ENCODE data around the gene TTLL11.

Gene TTLL11

DNA sequence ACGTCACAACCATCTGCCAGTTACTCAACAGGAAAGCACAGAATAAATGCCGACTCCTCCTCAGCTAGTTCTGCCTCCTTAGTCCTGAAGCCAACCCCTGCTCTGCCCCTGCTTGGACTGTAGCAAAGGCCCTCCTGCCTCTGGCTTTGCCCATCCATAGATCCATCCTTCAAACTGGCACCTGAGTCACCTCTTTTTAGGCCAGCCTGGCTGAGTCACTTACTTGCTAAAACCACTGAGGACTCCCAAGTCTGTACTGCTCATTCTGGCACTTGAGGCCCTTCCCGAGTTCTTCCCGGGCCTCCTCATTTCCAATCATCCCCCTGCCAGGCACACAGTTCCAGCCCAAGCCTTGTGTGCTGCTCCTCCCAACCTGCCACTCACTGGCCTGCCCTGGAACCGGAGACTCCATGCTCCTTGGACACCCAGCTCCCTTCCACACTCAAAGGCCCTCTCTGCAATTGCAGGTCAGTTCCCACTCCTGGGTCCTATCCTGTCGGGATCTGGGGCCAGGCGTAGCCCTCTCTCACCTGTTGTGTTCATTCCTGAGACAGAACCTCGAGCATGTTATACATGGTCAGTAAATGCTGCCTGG is 221.6 kb downstream of the TTLL11 start:
- no peak for DNase-seq

DNA sequence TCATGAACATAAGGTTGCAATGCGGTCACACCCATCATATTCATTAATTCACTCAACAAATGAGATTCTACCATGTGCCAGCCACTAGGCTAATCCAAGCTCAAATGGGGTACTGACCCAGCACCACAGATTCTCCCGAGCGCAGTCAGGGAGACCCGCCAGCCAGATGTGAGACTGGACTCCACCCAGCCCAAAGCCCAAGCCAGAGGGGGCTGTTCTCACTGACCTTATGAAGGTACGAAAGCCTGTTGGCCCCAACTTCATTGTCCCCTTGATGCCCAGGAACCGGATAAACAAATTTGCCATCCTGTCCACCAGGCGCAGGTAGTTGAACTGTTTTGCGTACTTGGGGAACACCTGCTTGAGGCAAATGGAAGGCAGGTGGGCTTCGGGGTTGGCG is 222.8 kb downstream of the TTLL11 start:
- DNase-seq: no peak

DNA sequence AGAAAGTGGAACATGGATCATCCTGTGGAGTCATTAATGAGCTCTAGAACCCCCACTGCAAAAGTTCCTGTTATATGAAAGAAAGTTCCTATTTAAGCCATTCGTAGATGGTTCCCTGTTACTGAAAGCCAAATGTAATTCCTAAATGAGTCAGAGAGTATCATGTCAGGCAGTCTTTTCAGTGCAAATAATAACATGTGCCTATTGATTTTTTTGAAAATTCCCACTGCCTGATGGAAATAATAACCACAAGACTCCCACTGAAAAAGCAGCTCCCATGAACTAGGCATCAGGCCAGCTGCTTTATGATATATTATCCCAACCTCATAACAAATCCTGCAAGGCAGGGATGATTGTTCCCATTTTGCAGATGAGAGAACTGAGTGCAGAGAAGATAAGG is 224.5 kb downstream of the TTLL11 start:
- no peak for DNase-seq

DNA sequence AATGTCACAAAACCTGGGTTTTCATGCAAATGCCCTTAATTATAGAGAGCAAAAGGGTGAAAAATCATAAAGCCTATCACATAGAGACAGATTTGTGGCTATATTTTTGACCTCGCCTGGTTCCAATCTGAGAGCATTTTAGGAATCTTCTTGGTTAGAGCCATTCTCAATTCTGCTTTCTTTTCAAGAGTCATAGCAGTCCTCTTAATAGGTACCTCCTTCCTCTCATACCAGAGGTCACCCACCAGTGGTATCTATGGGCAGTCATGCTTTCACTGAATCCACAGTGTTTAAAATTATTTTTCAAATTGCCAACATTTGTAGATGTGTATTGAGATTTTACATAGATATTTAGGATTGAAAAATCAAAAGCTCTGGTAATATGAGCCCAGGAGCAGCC is 226.2 kb downstream of the TTLL11 start:
- DNase-seq: no peak

DNA sequence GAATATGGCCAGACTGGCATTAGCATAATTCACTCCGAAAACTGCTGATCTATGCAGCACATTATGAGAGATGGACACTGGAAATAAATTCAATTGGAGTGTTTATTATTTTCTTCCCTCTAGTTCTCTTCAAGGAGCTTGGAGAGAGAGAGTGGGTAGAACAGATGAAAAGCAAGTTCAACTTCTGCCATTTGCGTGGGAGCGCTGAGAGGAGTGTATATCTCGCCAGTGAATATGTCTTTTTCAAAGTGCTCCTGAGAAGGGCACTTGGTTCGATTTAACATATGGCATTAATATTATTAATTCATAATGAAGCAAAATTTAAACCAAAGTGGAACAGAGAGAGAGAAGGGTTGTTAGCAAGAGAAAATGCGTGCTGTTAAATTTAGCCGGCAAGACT is 227.2 kb downstream of the TTLL11 start:
- DNase-seq: no peak

DNA sequence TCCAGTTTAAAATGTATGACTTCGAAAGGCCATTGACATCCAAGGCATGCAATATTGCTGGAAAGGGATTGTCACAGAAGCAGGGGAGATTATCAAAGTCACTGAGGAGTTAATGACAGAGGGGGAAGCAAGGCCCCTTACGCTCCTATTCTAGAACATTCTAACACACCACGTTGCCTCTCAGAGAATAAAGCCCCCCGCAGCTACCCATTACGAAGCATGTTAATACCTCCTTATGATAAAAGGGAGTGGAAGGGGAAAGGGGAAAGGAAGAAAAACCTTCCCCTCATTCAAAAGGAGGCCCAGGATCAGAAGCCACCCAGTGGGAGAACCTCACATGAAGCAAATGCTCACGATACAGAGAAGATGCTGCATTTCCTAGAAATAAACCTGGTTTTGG is 228.0 kb downstream of the TTLL11 start:
- no peak for DNase-seq

DNA sequence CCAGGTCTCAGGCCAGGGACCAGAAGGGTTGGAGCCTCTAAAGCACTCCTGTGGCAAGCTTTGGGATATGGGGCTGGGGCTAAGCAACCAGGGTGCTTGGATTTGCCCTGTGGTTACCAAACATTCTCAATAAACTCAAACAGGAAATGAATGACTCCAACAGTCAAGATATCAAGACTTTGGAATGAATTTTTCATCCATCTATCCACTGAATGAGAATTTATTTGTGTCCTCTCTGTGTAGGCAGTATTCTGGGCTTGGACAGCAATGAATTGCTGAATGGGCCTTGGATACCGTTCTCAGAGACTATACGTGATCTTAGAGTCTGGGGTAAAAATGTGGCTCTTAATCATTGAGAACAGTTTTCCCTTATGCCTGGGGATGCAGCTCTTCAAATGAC is 229.2 kb downstream of the TTLL11 start:
- DNase-seq: no peak

DNA sequence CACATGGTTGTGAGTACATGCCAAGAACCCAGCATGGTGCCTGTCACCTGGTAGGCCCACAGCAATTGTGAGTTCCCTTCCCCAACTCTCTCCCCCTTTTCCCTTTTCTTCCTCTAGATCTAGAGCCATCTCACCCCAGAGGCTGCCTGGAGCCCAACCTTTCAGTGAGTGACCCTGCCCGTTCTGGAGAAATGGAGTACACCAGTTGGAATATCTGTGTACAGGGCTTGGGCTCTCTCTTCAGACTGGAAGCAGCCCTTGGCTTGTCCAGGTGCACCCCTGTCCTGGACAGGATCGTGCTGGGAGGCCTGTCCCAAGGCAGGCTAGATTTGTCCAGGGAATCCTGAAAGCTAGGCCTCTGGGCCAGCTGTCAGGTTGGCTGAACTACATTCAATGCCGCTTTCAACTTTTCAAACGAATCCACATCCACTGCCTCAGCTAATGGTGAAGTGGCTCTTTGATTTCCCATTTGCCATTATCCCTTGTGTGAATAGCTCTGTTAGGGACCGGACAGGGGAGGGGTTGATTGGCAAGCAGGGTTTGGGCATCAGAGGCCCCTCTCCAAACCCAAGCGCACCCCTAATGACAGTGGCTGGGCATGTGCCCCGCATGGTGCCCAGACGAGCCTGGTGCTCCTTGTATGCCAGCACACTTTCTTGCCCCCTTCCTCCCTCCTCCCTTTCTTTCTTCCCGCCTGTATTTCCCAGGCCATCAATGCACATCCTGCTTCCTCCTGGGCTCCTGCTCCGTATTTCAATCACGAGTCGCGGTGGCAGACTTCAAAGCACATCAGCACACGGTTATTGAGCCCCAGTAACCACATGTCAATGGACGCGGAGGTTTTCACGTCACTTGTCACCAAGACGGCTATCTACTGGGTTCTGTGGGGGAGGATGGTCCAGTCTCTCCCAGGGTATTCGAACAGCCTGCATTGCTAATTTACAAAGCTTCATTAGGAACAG is 230.5 kb downstream of the TTLL11 start:
- DNase-seq: no peak

DNA sequence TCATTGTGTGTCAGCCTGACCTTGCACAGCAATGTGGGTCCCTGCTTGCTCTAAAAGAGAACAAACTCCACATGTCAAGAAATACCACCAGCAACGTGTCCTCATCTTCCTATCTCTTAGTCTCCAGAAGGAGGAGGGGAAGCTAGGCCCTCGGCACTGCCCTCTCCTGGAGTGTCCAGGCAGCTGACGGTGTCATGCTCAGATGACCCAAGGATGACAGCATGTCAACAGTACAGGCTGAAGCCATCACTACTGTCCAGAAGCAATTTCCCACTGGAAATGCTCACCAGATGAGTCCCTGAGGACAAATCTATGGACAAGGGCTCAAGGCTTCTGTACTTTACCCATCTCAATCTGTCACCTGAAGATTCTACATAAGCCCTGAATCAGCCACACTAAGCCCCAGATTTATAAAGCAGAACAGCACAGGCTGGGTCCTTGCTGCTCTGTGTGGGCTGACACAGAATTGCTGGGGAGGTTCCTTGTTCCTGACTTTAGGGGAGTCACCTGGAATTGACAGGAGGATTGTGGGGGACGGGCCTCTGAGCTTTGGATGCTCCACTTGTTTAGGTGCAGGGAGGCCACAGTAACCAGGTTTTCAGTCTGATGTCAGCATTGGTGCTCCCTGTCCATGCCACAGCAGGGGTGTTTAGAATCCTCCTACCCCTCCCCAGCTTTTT is 231.5 kb downstream of the TTLL11 start:
- no peak for DNase-seq

DNA sequence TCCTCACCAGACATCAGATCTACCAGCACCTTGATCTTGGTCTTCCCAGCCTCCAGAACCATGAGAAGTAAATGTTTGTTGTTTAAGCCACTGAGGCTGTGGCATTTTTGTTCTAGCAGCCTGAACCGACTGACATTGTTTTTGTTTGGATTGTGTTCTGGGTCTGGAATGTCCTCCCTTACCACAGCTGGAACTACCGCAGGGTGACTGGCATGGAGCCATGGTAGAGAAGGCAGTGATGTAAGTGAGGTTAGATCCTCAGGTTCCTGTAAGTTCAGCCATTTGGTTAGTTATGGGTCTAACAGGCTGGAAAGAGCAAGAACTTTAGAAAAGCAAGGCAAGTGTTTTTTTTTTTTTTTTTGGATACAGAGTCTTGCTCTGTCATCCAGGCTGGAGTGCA is 232.4 kb downstream of the TTLL11 start:
- no peak for DNase-seq

DNA sequence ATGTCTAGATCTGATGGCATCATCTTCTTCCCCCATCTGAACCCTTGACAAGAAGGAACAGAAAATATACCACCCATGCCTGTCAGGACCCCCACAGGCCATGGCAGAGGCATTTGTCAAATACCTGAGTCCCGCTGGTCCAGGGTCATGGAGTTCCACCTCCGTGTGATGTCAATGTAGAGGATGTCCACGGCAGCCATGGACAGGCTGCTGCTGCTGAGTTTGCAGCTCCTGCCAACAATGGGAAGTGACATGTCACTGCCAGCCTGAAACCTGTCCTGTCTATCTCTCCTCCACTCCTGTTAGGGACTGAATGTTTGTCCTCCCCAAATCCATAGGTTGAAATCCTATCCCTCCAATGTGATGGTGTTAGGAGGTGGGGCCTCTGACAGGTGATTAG is 232.9 kb downstream of the TTLL11 start:
- no peak for DNase-seq

DNA sequence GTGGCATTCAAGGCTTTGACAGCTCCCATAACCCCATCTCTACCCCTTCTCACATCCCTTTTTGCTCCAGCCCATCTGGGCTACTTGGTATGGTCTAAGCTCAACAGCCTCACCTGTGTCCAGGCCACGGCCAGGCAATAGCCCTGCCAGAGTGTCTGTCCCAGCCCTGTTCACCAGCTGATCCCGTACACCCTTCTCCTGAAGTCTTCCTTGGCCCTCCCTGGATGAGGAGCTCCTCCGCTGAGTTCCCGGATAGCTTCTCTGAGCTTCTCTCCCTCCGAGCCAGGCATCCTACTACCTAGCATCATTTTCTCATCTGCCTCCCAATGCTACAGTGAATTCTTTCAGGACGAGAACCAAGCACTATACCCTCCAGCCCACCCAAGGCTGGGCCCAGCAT is 233.5 kb downstream of the TTLL11 start:
- no peak for DNase-seq

DNA sequence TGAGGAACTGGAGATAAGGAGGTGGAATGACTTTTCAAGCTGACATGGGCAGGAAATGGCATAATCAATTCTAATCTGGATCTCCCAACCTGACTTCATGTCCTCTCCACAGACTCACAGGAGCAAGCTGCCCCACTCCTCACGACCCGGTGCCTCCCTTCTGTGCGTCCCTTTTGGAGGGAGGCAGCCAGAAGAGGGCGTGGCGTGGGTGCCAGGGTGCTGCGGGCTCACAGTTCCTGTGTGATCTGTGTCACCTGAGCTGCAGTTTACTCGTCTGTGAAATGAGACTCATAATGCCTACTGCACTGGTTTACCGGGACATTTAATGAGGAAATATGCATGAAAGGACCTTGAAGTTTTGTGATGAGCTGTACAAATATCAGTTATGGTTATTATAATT is 234.3 kb downstream of the TTLL11 start:
- DNase-seq: no peak

DNA sequence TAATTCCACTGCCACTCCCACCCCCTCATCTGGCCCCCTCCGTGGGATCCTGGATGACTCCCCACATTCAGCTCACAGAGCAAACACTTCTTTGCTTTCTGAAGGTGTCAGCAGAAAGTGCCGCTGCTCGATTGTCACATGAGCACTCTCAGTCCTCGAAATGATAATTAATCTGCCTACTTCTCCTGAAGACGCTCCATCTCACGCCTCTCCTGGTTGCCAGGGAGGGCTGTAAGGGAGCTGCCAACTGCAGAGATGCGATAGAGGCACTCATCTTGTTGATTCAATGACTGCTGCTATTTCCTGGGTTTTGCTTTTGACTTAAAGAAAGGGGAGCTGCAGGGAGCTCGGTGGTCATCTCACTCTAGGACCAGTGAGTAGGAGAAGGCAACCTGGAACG is 235.2 kb downstream of the TTLL11 start:
- DNase-seq: no peak

DNA sequence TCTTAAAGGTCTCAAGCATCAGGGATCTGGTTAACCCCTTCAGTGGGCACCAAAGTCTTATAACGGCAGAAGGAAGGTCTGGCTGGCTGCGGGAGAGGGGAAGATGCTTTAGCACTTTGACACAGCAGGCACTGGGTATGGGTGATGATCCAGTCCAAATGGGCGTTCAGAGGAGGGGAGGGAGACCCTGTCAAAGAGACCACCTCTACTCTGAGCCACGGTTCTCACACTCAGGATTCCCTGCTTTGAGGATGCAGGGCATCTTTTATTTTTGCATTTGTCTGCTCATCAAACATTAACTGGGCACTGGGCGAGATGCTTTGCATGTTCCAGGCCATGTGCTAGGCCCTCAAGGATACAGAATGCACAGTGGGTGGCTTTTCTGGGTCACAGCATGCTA is 237.6 kb downstream of the TTLL11 start:
- no peak for DNase-seq

DNA sequence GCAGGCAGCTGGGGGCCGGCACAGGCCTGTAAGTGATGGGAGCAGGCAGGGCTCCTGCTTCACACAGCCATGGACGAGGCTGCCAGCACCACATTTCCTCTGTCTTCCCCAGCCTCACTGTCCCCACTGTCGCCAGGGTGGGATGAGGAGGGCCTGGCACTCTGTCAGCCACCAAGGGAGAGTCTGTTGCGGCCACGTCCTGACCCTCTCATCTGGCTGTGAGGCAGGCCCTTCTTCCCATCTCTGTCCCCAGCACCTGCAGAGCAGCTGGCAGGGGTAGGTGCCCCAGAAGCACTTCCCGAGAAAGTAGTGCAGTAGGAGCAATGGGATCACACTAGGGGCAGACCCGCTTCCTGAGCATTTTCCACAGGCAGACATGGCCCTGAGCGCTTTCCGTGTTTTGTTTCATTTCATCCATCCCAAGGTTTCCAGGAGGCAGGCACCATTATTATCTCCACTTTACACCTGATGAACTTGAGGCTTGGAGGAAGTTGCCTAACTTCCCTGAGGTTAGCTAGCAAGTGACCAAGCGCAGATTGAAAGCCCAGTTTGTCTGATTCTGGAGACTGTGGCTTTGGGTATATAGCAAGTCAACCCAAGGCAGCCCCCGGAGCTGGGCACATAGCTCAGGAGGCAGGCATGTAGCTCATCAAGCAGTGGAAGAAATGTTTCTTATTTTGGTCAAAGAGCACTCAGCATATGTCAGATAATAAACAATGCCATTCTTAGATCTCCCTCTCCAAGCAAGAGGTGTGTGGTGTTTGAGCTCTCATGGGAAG is 239.3 kb downstream of the TTLL11 start:
- no peak for DNase-seq

DNA sequence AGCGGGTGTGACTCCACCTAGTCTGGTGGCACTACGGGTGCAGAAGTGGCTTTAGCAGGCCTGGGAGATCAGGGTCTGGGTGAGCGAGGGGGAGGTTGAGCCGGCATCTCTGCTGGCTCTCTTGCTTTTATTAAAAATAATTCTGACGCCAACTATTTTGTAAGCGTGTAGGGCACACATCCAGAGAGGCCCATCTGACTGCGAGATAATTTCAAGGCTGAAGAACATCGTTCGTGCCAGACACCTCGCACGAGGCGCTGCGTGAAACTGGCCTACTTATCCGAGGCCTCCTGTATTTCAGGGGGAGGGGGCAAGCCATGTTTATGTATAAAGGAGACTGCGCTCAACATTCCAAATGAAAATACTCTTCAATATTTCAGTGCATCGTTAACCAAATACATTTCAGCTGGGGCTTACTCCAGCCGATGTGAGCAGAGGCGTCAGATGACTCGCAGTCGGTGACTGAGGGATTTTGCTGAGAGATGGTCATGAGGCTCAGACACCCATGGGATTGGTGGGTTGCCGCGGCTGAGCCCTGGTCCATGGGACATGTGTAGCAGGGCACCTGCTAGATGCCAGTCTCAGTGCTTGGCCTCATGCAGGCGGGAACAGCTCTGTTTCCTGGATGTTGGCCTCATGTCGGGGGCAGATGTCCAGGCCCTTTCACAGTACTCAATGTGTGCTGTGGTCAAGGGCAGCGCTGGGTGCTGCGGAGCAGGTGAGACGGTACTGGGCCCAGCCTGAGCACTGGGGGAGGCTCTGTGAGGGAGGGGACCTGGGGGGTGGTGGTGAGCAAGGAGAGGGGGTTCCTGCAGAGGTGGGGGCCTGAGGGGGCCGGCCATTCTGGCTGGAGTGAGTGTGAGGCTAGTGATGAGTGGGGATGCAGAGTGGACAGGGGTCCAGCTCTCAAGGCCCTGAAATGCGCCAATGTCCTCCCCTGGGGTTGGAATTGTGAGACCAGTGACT is 240.2 kb downstream of the TTLL11 start:
- no peak for DNase-seq

DNA sequence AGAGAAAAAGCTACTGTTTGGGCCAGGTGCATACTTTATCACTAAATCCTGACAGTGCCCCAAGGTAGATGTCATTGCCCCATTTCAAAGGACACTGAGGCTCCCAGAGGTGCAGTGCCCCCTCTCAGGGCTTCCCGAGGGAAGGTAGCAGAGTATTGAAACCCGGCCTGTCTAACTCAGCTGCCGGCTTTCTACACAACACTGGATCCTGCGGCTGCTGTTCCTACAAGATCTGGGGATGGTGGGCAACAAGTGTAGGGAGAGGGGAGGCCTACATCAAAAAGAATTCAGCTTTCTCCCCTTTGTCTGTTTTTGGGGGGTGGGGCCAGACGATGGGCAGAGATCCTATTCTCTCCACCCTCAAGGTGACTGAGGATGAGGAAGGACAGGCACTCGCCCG is 240.9 kb downstream of the TTLL11 start:
- no peak for DNase-seq

DNA sequence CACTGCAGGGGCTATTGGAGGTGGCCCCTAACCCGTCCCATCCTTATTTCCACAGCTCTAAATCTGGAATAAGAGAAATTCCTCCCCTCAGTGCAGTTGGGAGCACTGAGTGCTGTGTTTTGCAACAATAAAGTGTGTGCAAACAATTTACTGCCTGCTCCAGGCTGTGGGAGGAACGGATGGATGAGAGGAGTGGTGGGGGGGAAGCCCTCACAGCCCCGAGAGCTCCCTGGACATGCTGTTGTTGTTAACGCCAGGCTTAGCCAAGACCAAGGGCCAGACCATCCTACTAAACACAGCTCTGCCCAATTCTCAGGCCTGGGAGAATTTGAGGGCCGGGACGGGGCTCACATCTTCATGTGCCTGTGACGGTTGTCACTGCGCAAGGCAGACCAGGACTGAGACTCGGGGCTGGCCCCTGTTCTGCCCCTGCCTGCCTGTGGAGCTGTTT is 241.4 kb downstream of the TTLL11 start:
- no peak for DNase-seq

DNA sequence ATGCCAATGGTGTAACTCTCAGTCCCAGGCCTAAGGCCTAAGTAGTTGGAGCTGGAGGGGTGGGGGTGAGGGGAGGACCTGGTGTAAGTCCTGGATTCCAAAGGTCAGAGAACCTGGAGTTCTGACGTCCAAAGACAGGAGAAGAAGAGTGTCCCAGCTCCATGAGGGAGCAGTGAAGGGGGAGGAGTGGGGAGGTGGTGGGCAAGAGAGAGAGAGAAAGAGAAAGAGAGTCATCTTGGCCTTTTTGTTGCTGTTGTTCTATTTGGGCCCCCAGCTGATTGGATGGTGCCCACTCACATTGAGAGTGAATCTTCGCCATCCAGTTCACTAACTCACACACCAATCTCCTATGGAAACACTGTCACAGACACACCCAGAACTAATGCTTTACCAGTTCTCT is 242.7 kb downstream of the TTLL11 start:
- no peak for DNase-seq

DNA sequence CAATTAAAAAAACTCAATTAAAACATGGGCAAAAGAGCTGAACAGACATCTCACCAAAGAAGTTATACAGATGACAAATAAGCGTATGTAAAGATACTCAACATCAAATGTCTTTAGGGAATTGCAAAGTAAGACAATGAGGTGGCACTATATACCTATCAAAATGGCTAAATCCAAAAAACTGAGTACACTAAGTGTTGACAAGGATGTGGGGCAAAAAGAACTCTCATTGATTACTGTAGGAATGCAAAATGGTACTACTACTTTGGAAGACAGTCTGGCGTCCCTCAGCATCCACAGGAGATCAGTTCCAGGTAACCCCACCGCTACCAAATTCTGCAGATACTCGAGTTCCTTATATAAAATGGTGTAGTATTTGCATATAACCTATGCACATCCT is 243.6 kb downstream of the TTLL11 start:
- DNase-seq: no peak

DNA sequence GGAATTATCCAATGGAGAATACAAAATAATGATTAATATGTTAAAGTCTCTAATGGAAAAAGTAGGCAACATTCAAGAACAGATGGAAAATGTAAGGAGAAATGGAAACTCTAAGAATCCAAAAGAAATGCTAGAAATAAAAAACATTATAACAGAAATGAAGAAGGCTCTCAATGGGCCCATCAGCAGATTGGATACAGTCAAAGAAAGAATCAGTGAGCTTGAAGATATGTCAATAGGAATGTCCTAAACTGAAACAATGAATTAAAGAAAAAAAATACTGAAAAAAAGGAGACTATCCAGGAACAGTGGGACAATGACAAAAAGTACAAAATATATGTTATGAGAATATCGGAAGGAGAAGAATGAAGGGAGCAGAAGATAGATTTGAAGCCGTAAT is 248.5 kb downstream of the TTLL11 start:
- no peak for DNase-seq
